ENCODE data around the gene HAAO.

GRCh38 chr2:42769583-42770287 lies 22.6 kb downstream of the HAAO start:
- TF ChIP-seq CTCF (conservative IDR thresholded peaks at IDR 0.05; ENCODE audit: low read depth in 2 of 2) (no peak), EZH2 (IDR thresholded peaks at IDR 0.05; ENCODE audit: low read depth, unreplicated experiment) (no peak), EZH2phosphoT487 (IDR thresholded peaks at IDR 0.05; ENCODE audit: unreplicated experiment) (no peak), CREB1 (CRISPR knock-in tag; IDR thresholded peaks at IDR 0.05; ENCODE audit: low read depth) (no peak), POLR2AphosphoS5 (IDR thresholded peaks at IDR 0.05; ENCODE audit: low read depth) (no peak), REST (IDR thresholded peaks at IDR 0.05; ENCODE audit: unreplicated experiment) (no peak), STAT1 (IDR thresholded peaks at IDR 0.05; ENCODE audit: unreplicated experiment) (no peak), ZNF331 (CRISPR knock-in tag; IDR thresholded peaks at IDR 0.05; ENCODE audit: low read depth) (no peak)
